Measurements from ENCODE around the gene ZYX.

GRCh38 chr7:143390773-143391317 is 9.7 kb downstream of the ZYX start:
- no peak for TF ChIP-seq CTCF (IDR thresholded peaks at IDR 0.05; ENCODE audit: insufficient read depth, low read depth, low read length)
- TF ChIP-seq EZH2 (IDR thresholded peaks at IDR 0.05; ENCODE audit: insufficient read depth, low read length), result no peak

Data from astrocyte (in vitro differentiated cells and primary cell).